ENCODE data around the gene CD44. TPM values are rescaled to one million over a fixed set of nuclear protein-coding genes. Genes with fewer than 3 reads are reported as not detected.

Gene CD44
- total and polyA plus RNA-seq, 10 of the 15 experiments (the other 5 are each of a cell fraction or from before 2014, with no cell fraction given): 57.1 to 293 (median 120) TPM

- TF ChIP-seq SPI1 (IDR thresholded peaks at IDR 0.05; ENCODE audit: borderline replicate concordance, insufficient read depth, low read depth, low read length): no peak
- TF ChIP-seq BCL11A (IDR thresholded peaks at IDR 0.05; ENCODE audit: low read depth, low read length): no peak
- no peak for TF ChIP-seq ZZZ3 (IDR thresholded peaks at IDR 0.05; ENCODE audit: control insufficient read depth, insufficient read length, low read depth)
- no peak for TF ChIP-seq MAX (IDR thresholded peaks at IDR 0.05; ENCODE audit: low read depth, low read length)
- TF ChIP-seq HCFC1 (IDR thresholded peaks at IDR 0.05; ENCODE audit: low read length): no peak
- TF ChIP-seq USF1 (IDR thresholded peaks at IDR 0.05; ENCODE audit: borderline replicate concordance, extremely low read length, insufficient read depth, low read depth, low read length): no peak
Measured at GRCh38 chr11:35157814-35158700, 19.1 kb downstream of the CD44 start (continued).

GRCh38 chr11:35158701-35159510, 19.9 kb downstream of the CD44 start:
- ChIA-PET CTCF (interaction anchor here (0.6 to 8.1 kb wide), 4 partner anchors 11 to 232 kb away, joined by 3 to 111 read pairs (median 6); no protein-coding TSS in a partner anchor), RAD21 (ENCODE audit: unreplicated experiment) (interaction anchor here (0.9 to 1.8 kb wide), 2 partner anchors 13 to 232 kb away, joined by 3 to 5 read pairs; no protein-coding TSS in a partner anchor), SMC1A (ENCODE audit: uncharacterized antibody, unreplicated experiment) (interaction anchor here (1.3 to 16.2 kb wide), 5 partner anchors 9 to 156 kb away, joined by 4 to 234 read pairs (median 7); no protein-coding TSS in a partner anchor), POLR2A (no interaction called here)
- WGBS (ENCODE audit: insufficient coverage, insufficient replicate concordance, low lambda C conversion rate, missing lambda C conversion rate): 77% methylated on average over 6 of the region's 6 CpGs
- FAIRE-seq: no peak
- Histone ChIP-seq H3K27ac (ENCODE audit: control insufficient read depth, insufficient read depth) (no peak overlapping the region), H2AFZ (ENCODE audit: control insufficient read depth, low read depth, low read length) (no peak overlapping the region), H3K4me1 (ENCODE audit: control insufficient read depth, insufficient read depth, low read length) (peaks cover 16% of the 10 kb centered on the region), H3K36me3 (ENCODE audit: control insufficient read depth in 2 of 2, insufficient read depth in 2 of 2, low read length in 1 of 2) (peaks cover 0 to 2% of the 10 kb centered on the region in 2 experiments; a peak in 2 of 4 replicates), H3K4me3 (no peak overlapping the region), H3K9ac (ENCODE audit: control insufficient read depth, insufficient read depth, low read length) (no peak overlapping the region), H3K9me3 (replicated peaks; ENCODE audit: control insufficient read depth, insufficient read depth, low read length) (no peaks in the 10 kb centered on the region), H4K20me1 (ENCODE audit: control insufficient read depth, insufficient read depth) (no peaks in the 10 kb centered on the region), H3K79me2 (ENCODE audit: control insufficient read depth, insufficient read depth, low read length) (peaks cover 25% of the 10 kb centered on the region), H3K27me3 (replicated peaks in 1 of 2; ENCODE audit: control insufficient read depth in 2 of 2, insufficient read depth in 2 of 2, low read length in 1 of 2) (no peaks in the 10 kb centered on the region), H3K4me2 (ENCODE audit: control insufficient read depth, insufficient read depth) (no peak overlapping the region)
- no TSS peak for BruUV-seq (replicated peaks)
- intact Hi-C loops (cut with micrococcal nuclease; ENCODE audit: unreplicated experiment): no loop called here
- no peak for ATAC-seq
- no peak for DNase-seq (ENCODE audit: low read depth, low spot score)
- TF ChIP-seq SMAD1 (IDR thresholded peaks at IDR 0.05; ENCODE audit: low read depth, partially characterized antibody) (no peak), ZNF207 (IDR thresholded peaks at IDR 0.05; ENCODE audit: borderline replicate concordance) (no peak), GATAD2B (conservative IDR thresholded peaks at IDR 0.05; ENCODE audit: low read depth) (no peak), BACH1 (IDR thresholded peaks at IDR 0.05; ENCODE audit: borderline replicate concordance) (no peak), PAX5 (IDR thresholded peaks at IDR 0.05; ENCODE audit: borderline replicate concordance, low read depth, low read length) (no peak), SUPT20H (IDR thresholded peaks at IDR 0.05; ENCODE audit: borderline replicate concordance, control insufficient read depth, low read depth, low read length) (no peak), ZZZ3 (IDR thresholded peaks at IDR 0.05; ENCODE audit: control insufficient read depth, insufficient read length, low read depth) (no peak)
- in situ Hi-C loops (cut with MboI): no loop called here

Measured in GM12878 (cell line).